Panc1 (cell line): ENCODE results near the gene NGF. TPM values are rescaled to one million over a fixed set of nuclear protein-coding genes. Genes with fewer than 3 reads are reported as not detected.

Experiments
- ATAC-seq: fragments of 200-7000 bp; cut with Tn5 transposase; 2 replicates; pipeline ENCODE4 v1.9.1; 2020; ENCODE audit warnings: mild to moderate bottlenecking, moderate library complexity
- BruUV-seq: library from RNA; stranded (reverse); fragments of 400-500 nt; replicated peaks from 2 replicates; lab custom pipeline; 2021; lab: Mats Ljungman, UMichigan
- CTCF ChIA-PET: fragments of 300-600 bp; sonication (Branson Sonifier 250); formaldehyde crosslinking; loops from one replicate; lab custom pipeline; 2022; ENCODE audit warnings: antibody characterized with exemption; lab: Charles Lee
- POLR2A ChIA-PET: fragments of 300-600 bp; sonication (Branson Sonifier 250); formaldehyde crosslinking; loops from one replicate; lab custom pipeline; 2022; ENCODE audit warnings: antibody characterized with exemption; lab: Charles Lee
- DNase-seq: peaks from one replicate; pipeline ENCODE4 v3.0.0-alpha.2; 2010; ENCODE audit warnings: low read depth, low spot score
- H3K27ac ChIP-seq: 2 replicates; pipeline ENCODE4 v1.5.1; 2011; ENCODE audit warnings: mild to moderate bottlenecking, low read length, inconsistent platforms
- H3K27me3 ChIP-seq: fragments of 200-500 bp; sonication (Bioruptor generic); 2 replicates; pipeline ENCODE4 v1.6.0; 2014; ENCODE audit warnings: low read length, inconsistent platforms; ENCODE audit not compliant: control insufficient read depth, insufficient read depth
- H3K36me3 ChIP-seq: fragments of 200-500 bp; sonication (Bioruptor generic); 2 replicates; pipeline ENCODE4 v1.5.1; 2014; ENCODE audit warnings: inconsistent platforms, mild to moderate bottlenecking, low read length, moderate library complexity; ENCODE audit not compliant: control insufficient read depth, insufficient read depth
- H3K4me1 ChIP-seq: 2 replicates; pipeline ENCODE4 v1.5.1; 2011; ENCODE audit warnings: inconsistent platforms, mild to moderate bottlenecking, low read length, moderate library complexity; ENCODE audit not compliant: control insufficient read depth, insufficient read depth
- H3K4me3 ChIP-seq, 2 experiments: 2 replicates each; pipeline ENCODE4 v1.5.1; 2011 to 2012; ENCODE audit warnings: low read depth in 2 of 2, low read length in 2 of 2, mild to moderate bottlenecking in 2 of 2, inconsistent platforms in 1 of 2, moderate library complexity in 1 of 2
- H3K9me3 ChIP-seq: fragments of 200-500 bp; sonication (Bioruptor generic); 2 replicates; pipeline ENCODE4 v1.5.1; 2014; ENCODE audit warnings: low read depth, mild to moderate bottlenecking, inconsistent platforms, low read length, moderate library complexity; ENCODE audit not compliant: control insufficient read depth, insufficient read depth
- POLR2AphosphoS5 ChIP-seq: IDR thresholded peaks from 2 replicates; pipeline ENCODE4 v1.6.1; 2012; ENCODE audit warnings: mild to moderate bottlenecking, low read depth, low read length, moderate library complexity
- SIN3A ChIP-seq: IDR thresholded peaks from 2 replicates; pipeline ENCODE4 v1.6.1; 2012; ENCODE audit warnings: low read depth, mild to moderate bottlenecking, low read length, moderate library complexity, borderline replicate concordance; ENCODE audit not compliant: insufficient read depth
- TCF7L2 ChIP-seq: IDR thresholded peaks from 2 replicates; pipeline ENCODE4 v1.6.1; 2011; ENCODE audit warnings: mild to moderate bottlenecking, low read depth, low read length, inconsistent platforms
- in situ Hi-C: cut with HindIII; loops from 2 replicates; pipeline ENCODE4 v1.10.0; 2016; ENCODE audit warnings: low sequenced_read_pairs, low pct_unique_long_range_greater_than_20kb
- intact Hi-C: fragments of 100-400 bp; cut with micrococcal nuclease; formaldehyde crosslinking; loops from one replicate; pipeline ENCODE4 v1.10.0; 2022; ENCODE audit not compliant: unreplicated experiment
- total RNA-seq: library from RNA; stranded (reverse); gene quantifications from one replicate; pipeline ENCODE4 v1.2.1, GENCODE V29; 2021; ENCODE audit not compliant: unreplicated experiment
- TF ChIP-seq, protein P1 (sequence below): fragments of 450-650 bp; IDR thresholded peaks from 2 replicates; pipeline ENCODE4 v1.5.1; 2017; ENCODE audit warnings: mild to moderate bottlenecking
- TF ChIP-seq, protein P2 (sequence below), 2 experiments: IDR thresholded peaks; 2 replicates each; pipeline ENCODE4 v1.6.1; 2011 to 2012; ENCODE audit warnings: low read depth in 2 of 2, control low read depth in 1 of 2, low read length in 1 of 2, mild to moderate bottlenecking in 1 of 2, moderate library complexity in 1 of 2; ENCODE audit not compliant: insufficient read depth in 1 of 2

NGF gene
- total RNA-seq, 1 experiment from 2014 or later = not detected

DNA sequence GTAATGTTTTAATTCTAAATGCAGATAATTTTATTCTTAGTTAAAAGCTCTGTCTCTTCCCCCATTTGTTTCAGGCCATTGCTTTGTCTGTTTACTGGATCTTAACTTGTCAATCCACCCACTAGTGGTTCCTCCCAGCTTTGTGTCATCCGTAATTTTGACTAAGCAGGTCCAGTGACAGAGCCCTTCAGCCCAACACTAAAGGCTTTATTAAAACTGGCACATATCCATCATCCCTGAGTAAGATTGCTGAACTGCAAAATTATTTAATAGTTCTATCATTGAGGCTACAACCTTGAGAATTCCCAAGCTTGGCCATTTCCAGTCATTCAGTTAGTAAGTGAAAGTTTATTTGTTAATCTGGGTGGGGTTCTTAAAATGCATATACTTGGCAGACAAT lies 96.7 kb downstream of the NGF start:
- ATAC-seq = no peak
- H3K4me3 ChIP-seq = no peak overlapping the region
- H3K36me3 ChIP-seq = no peaks in the 10 kb centered on the region
- H3K9me3 ChIP-seq = no peaks in the 10 kb centered on the region; the same call in 1 of the 2 replicates
- DNase-seq = no peak
- BruUV-seq = no TSS peak
- ChIA-PET POLR2A (no interaction called here), CTCF (no interaction called here)
- no peaks in the 10 kb centered on the region for H3K27me3 ChIP-seq
- in situ Hi-C loops (no loop called here), intact Hi-C loops (no loop called here)
- no peak overlapping the region for H3K27ac ChIP-seq
- no peak for TF ChIP-seq POLR2AphosphoS5
- H3K4me1 ChIP-seq = no peaks in the 10 kb centered on the region

GRCh38 chr1:115240297-115240696 lies 97.8 kb downstream of the NGF start:
- intact Hi-C loops (no loop called here), in situ Hi-C loops (no loop called here)
- no peak for TF ChIP-seq POLR2AphosphoS5
- TF ChIP-seq, protein P1, sequence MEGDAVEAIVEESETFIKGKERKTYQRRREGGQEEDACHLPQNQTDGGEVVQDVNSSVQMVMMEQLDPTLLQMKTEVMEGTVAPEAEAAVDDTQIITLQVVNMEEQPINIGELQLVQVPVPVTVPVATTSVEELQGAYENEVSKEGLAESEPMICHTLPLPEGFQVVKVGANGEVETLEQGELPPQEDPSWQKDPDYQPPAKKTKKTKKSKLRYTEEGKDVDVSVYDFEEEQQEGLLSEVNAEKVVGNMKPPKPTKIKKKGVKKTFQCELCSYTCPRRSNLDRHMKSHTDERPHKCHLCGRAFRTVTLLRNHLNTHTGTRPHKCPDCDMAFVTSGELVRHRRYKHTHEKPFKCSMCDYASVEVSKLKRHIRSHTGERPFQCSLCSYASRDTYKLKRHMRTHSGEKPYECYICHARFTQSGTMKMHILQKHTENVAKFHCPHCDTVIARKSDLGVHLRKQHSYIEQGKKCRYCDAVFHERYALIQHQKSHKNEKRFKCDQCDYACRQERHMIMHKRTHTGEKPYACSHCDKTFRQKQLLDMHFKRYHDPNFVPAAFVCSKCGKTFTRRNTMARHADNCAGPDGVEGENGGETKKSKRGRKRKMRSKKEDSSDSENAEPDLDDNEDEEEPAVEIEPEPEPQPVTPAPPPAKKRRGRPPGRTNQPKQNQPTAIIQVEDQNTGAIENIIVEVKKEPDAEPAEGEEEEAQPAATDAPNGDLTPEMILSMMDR = no peak
- TF ChIP-seq, protein P2, sequence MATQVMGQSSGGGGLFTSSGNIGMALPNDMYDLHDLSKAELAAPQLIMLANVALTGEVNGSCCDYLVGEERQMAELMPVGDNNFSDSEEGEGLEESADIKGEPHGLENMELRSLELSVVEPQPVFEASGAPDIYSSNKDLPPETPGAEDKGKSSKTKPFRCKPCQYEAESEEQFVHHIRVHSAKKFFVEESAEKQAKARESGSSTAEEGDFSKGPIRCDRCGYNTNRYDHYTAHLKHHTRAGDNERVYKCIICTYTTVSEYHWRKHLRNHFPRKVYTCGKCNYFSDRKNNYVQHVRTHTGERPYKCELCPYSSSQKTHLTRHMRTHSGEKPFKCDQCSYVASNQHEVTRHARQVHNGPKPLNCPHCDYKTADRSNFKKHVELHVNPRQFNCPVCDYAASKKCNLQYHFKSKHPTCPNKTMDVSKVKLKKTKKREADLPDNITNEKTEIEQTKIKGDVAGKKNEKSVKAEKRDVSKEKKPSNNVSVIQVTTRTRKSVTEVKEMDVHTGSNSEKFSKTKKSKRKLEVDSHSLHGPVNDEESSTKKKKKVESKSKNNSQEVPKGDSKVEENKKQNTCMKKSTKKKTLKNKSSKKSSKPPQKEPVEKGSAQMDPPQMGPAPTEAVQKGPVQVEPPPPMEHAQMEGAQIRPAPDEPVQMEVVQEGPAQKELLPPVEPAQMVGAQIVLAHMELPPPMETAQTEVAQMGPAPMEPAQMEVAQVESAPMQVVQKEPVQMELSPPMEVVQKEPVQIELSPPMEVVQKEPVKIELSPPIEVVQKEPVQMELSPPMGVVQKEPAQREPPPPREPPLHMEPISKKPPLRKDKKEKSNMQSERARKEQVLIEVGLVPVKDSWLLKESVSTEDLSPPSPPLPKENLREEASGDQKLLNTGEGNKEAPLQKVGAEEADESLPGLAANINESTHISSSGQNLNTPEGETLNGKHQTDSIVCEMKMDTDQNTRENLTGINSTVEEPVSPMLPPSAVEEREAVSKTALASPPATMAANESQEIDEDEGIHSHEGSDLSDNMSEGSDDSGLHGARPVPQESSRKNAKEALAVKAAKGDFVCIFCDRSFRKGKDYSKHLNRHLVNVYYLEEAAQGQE (IDR thresholded peaks at IDR 0.05; ENCODE audit: insufficient read depth in 1 of 2, low read depth in 2 of 2, low read length in 1 of 2) = no peak
- TF ChIP-seq TCF7L2 = no peak
- TF ChIP-seq SIN3A = no peak
- H3K36me3 ChIP-seq = no peaks in the 10 kb centered on the region
- H3K4me3 ChIP-seq = no peak overlapping the region
- CTCF ChIA-PET = no interaction called here
- H3K27me3 ChIP-seq = no peaks in the 10 kb centered on the region
- ATAC-seq (no peak), DNase-seq (no peak)
- no peaks in the 10 kb centered on the region; the same call in 1 of the 2 replicates for H3K9me3 ChIP-seq
- POLR2A ChIA-PET = no interaction called here
- no TSS peak for BruUV-seq
- no peak overlapping the region for H3K27ac ChIP-seq
- no peaks in the 10 kb centered on the region for H3K4me1 ChIP-seq

DNA sequence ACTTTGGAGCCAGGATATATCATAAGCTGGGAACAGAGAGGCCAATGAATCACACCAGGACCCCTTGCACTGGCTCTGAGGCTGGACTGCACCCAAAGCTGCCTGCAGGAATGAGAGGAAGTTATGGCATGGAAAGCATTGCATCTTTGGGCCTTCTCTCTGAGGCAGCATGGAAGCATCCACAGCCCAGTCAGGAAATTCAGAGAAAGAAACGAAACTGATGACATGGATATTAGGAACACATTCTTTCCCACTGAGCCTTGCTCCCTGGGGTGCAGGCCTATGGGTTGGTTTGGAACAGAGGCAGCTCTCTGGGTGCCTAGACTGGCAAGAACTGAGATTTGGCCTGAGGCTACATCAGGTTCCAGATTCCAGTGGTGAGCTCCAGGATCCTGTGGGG lies 98.6 kb downstream of the NGF start:
- ChIA-PET CTCF (no interaction called here), POLR2A (no interaction called here)
- intact Hi-C loops (no loop called here), in situ Hi-C loops (no loop called here)
- DNase-seq = no peak
- no peaks in the 10 kb centered on the region; the same call in 1 of the 2 replicates for H3K9me3 ChIP-seq
- H3K27me3 ChIP-seq = no peaks in the 10 kb centered on the region
- no peak overlapping the region for H3K27ac ChIP-seq
- H3K36me3 ChIP-seq = no peaks in the 10 kb centered on the region
- H3K4me1 ChIP-seq = no peaks in the 10 kb centered on the region
- H3K4me3 ChIP-seq = no peak overlapping the region
- TF ChIP-seq SIN3A (no peak), POLR2AphosphoS5 (no peak), TCF7L2 (no peak)
- TF ChIP-seq, protein P2 (IDR thresholded peaks at IDR 0.05; ENCODE audit: insufficient read depth in 1 of 2, low read depth in 2 of 2, low read length in 1 of 2) = no peak
- TF ChIP-seq, protein P1 = no peak
- BruUV-seq = no TSS peak
- ATAC-seq = no peak
